Subcutaneous adipose tissue (tissue), 4 donors: ENCODE measurements around the gene CHST11. TPM values are rescaled to one million over a fixed set of nuclear protein-coding genes. Genes with fewer than 3 reads are reported as not detected.

Experiments
- CTCF ChIP-seq: fragments of 450-650 bp; IDR thresholded peaks from one replicate; pipeline ENCODE4 v1.5.1; 2016; ENCODE audit warnings: low read depth, mild to moderate bottlenecking, control low read depth, antibody characterized with exemption, moderate library complexity
- total RNA-seq, 4 donors: library from RNA; depleted of rRNA; stranded (reverse); fragments of >200 nt; gene quantifications; one replicate each; pipeline ENCODE4 v1.1.0, GENCODE V29; 2016

Gene CHST11
- total RNA-seq, 4 donors from 2014 or later, result 5.1 to 48.4 (median 9.3) TPM

DNA sequence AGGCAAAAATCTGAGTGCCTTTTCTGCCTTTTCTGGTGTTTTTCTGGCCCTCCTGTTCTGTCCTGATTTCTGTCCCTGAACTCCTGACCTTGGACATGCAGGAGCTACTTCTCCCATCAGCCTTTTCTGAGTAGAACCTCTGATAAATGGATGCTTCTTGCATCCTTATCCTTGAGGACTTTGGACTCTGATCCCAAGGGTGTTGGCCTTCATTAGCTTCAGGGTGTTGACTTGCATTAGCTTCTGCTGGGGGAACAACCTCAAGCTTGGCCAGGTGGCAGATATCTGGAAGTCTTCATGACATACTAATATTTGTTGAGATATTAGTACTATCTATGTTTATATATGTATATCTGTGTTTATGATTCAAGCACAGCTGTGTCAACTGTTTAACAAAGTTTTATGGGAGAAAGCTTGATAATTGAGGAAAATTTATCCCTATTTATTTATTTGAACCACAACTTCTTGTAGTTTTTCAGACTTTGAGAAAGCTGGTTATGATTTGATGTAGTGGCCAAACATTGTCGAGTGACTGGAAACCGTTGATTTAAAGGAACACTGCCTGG lies 124.3 kb downstream of the CHST11 start:
- no peak for TF ChIP-seq CTCF

DNA sequence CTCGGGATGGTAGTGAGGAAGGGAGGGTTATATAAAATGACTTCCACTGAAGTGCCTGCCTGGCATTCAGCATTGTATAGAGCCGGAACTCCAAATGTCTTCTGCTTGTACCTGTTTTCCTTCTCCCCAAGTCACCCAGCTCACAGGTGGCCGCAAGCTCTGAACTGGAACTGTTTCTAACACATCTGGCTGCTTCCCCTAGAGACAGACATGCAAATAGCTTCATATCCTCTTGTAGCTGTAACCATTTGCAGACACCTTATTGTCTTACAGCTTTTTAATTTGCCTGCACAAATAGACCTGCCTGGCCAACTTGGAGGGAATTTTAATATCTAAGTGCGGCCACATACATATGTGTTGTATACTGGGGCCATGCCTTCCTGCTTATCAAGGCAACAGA lies 126.0 kb downstream of the CHST11 start:
- TF ChIP-seq CTCF, result no peak

DNA sequence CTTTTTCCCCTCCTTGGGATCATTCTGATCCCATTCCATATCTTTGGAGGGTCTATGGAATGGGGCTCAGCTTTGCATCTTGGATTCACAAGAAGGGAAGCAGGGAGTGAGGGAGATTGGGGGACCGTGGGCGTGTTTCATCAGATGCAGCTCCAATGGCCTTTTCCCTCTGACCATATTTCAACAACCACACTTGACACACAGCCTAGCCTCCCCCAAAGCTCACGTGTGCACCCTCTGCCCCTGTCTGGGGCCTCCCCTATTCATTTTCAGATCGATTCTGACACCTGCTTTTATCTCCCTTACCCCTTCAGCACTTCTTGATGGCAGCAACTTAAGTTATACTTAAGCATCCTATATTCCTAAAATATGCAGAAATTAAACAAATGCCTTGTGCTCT lies 126.6 kb downstream of the CHST11 start:
- TF ChIP-seq CTCF, result no peak

DNA sequence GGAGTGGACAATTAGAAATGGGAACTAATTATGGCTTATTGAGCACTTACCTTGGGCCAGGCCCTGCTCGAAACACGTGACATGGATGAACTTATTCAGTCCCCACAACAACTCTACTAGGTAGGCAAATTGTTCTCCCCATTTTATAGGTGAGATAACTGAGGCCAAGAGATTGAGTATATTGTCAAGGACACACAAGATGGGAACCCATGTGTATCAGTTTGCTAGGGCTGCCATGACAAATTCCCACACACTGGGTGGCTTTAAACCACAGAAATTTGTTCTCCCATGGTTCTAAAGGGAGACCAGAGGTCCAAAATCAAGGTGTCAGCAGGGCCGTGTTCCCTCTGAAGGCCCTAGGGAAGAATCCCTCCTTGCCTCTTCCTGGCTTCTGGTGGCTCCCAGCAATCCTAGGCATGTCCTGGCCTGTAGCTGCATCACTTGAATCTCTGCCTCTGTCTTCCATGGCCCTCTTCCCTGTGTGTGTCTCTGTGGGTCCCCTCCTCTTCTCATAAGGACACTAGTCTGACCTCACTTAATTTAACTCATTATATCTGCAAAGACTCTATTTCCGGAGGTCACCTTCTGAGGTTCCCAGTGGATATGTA lies 128.8 kb downstream of the CHST11 start:
- TF ChIP-seq CTCF, result no peak

- no peak for TF ChIP-seq CTCF
These were observed 129.7 kb downstream of the CHST11 start for GRCh38 chr12:104586351-104586919.

DNA sequence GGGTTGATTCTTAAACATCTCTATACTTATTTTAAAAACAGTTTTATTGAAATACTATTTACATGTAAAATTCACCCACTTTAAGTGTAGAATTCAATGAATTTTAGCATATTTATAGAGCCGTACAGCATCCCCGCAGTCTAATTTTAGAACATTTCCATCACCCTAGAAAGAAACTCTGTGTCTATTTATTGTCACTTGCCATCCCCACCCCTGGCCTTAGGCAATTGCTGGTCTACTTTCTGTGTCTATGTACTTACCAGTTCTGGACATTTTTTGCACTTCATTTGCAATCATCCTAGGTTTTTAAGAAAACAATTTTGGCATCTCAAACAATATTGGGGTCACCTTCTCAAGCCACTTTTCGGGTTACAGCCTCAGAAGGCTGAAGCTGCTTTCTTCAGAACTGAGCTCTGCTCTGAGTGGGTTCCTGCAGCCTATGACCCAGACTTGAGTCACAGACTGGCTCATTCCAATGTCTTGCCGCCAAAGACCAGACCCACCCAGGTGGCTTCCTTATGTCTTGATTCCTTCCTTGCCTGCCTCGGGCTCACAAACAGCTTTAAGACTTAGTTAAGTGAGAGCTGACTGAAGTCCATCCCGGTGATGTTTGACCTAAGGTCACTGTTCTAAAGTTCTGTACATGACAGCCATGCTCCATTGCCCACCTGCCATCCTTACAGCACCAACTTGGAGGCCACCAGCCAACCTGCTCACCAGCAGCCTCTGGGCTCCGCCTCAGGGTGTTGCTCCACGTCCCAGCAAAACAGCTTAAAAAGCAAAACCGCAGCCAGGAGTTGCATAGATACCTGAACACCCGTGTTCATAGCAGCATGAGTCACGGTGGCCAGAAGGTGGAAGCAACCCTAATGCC lies 131.5 kb downstream of the CHST11 start:
- TF ChIP-seq CTCF, result no peak
